HG03108 (cell line): Measurements from ENCODE around the gene SLC29A1.

Source experiments
- ATAC-seq: cut with Tn5 transposase; IDR thresholded peaks from one replicate; pipeline ENCODE4 v1.9.1; 2021; ENCODE audit warnings: moderate library complexity; ENCODE audit not compliant: unreplicated experiment

SLC29A1 gene

DNA sequence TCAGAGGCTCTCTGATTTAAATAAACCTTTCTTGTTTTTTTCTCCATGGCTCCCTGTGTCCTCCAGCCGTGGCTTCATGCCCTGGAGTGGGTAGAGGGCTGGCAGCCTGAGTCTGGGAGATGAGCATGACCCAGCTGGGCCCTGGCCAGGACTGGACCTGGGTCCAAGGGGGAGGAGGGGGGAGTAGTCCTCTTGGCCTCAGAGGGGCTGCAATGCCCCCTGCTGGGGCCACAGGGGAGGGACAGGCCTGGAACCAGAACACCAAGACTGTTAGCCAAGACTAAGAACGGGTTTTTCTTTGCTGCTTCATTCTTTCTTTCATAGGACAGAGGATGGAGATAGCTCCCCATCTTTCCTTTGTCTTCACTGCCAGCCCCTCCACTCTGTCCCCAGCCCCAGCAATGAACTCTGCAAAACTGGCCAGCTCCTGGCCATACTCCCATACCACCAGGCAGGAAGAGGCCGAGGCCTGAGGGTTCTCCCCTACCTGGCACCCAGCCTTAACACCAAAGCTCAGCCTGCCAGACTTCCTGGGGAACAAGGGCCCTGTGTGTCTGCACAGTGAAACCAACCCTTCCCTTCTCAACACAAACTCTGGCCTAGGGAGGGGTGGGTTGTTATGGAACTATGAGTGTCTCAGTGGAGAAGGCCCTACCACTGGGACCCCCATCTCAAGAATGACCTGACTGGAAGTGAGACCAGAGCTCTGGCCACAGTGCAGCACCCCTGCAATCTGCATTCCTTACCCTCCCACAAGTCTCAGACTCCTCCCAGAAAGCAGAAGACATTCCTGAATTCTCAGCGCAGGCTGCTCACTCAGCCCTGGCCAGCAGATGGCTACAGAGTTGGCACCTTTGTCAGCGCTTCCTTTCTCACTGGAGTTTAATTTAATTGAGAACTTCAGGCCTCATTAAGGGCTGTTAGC is 11.0 kb downstream of the SLC29A1 start:
- ATAC-seq = no peak

DNA sequence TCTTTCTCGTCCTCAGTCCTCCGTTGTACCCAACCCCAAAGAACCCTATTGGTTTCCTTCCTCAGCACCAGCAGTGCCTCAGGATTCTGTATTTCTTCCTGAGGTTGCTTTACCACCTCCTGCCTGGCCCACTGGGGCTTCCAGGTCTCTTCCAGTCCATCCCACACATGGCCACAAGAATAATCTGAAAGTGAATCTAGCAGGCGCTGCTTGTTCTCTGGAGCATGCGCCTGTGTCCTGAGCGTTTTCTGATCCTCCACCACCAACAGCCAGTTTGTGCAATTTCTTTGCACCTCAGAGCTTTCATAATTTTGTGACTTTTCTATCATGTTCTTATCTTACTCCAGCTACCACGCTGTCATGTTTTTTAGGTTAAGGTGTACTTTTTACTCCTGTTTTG is 11.9 kb downstream of the SLC29A1 start:
- ATAC-seq = no peak

GRCh38 chr6:44235891-44236516 is 12.6 kb downstream of the SLC29A1 start:
- no peak for ATAC-seq

DNA sequence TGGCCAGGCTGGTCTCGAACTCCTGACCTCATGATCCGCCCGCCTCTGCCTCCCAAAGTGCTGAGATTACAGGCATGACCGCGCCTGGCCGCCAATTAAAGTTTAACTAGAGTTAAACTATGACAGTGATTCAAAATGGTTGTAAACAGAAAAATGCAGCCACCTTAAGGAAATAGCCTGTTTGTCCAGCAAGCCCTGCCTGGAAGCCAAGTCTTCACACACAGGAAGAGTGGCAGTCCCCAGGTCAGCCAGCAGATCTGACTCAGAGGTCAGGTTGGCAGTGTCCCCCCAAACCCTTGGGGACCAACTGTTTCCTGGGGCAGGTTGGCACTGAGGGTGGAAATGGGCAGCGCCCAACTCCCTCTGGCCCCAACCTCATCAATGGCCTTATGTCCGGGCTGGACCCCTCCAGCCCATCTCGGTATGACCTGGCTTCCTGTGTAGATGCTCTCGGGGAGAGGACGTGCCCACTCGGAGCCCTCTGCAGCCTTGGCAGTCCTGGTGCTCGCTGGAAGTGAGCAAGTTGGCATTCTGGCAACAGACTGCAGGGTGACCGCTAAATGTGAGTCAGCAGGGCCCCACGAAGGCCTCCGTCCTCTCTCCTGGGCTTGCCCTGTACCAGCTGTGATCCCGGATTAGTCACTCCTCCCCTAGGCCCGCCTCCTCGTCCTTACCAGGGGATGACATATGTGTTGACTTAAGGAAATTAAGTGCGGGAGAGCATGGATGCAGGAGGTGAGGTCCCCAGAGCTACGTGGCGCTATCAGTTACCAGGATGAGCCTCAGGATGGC is 13.8 kb downstream of the SLC29A1 start:
- peak; percentile 58 for ATAC-seq

- ATAC-seq = peak; percentile 67
These were observed 14.5 kb downstream of the SLC29A1 start for GRCh38 chr6:44237813-44238433.

DNA sequence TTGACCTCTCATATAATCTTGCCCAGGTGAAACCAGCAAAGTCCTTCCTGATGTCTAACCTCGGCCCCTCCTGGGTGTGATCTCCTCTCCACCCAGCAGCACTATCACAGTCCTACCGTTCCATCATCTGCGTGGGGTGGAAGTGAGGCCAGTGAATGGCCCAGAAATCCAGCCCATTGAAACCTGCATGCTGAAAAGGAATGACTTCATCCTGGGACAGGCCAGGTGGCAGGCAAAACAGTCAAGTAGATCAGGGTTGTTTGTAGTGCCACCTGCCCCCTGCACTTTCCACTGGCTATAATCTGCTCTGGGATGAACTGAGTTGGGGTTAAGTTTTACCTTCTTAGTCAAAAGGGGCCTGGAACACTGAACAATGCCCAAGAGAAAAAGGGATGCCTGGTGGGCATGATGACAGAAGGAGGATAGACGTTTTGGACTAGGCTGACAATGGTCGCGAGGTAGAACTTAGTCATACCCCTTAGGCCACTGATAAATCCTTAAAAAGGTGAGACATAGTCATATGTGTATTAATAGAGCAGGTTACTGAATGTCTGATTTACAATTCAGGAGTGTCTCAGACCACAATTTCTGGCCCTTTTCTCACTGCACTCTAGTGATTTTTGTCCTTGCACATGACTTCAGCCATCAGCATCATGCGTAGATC is 15.4 kb downstream of the SLC29A1 start:
- ATAC-seq = no peak

DNA sequence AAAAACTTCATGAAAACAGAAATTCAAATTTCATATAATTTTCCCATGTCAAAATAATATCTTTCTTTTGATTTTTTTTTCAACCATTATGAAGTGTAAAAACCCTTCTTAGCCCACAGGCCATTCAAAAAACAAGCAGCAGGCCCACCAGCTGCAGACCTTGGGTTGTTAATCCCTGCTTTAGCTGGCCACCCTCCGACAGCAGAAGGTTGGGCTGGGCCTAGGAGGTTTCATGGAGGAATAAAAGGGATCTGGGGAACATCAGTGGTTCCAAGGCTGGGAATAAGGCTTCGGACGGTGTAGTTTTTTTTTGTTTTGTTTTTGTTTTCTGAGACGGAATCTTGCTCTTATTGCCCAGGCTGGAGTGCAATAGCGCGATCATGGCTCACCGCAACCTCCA is 19.9 kb downstream of the SLC29A1 start:
- no peak for ATAC-seq

DNA sequence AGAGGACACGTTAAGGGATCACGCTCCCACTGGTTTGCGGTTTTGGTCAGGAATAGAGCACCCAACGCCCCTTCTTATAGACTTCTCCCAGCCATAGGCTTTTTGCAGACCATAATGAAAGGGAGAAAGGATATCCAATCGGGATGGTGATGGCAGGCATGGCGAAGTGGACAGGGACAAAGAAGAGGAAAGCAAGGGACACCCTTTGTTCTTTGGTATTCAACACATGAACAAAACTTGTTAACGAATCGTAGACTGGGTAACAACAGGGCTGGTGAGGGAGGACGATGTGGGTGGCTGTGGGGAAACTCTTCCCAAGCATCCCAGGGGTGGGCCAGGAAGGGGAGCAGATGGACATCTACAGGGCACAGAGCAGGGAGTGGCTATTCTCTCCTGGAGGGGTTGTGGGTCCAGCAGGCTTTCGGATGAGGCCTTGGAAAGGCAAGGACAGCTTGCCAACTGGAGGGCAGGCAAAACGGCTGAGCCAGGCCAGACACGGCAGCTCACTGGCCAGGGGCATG is 22.1 kb downstream of the SLC29A1 start:
- ATAC-seq = no peak

DNA sequence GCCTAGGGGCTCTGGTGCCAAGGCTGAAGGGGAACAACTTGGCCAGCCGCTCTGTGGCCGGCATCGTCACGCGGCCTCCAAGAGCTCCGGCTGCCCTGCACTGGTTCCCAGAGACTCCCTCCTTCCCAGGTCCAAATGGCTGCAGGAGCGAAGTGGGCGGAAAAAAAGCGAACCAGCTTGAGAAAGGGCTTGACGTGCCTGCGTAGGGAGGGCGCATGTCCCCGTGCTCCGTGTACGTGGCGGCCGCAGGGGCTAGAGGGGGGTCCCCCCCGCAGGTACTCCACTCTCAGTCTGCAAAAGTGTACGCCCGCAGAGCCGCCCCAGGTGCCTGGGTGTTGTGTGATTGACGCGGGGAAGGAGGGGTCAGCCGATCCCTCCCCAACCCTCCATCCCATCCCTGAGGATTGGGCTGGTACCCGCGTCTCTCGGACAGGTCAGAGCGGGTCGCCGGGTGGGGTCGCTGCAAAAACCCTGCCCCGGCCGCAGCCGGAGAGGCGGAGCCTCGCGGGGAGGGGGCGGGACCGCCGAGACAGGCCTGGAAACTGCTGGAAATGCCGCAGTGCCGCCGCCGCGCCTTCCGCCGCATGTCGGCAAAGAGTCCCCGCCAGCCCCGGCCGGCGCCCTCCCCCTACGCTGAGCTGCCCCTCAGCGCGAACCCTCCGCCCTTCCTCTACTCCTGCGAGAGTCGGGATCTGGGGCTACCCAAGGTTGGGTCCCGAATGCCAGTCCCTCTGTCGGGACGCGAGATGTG is 22.7 kb downstream of the SLC29A1 start:
- ATAC-seq = peak; percentile 43

- ATAC-seq = peak; percentile 57
These were observed 23.4 kb downstream of the SLC29A1 start, which contains the start of gene HSP90AB1 for GRCh38 chr6:44246663-44247337. Gene HSP90AB1 (plus strand): TSS chr6:44247101. CDS start chr6:44248630, 1,529 bp downstream.

GRCh38 chr6:44247338-44248302 is 24.2 kb downstream of the SLC29A1 start:
- ATAC-seq = peak; percentile 29

DNA sequence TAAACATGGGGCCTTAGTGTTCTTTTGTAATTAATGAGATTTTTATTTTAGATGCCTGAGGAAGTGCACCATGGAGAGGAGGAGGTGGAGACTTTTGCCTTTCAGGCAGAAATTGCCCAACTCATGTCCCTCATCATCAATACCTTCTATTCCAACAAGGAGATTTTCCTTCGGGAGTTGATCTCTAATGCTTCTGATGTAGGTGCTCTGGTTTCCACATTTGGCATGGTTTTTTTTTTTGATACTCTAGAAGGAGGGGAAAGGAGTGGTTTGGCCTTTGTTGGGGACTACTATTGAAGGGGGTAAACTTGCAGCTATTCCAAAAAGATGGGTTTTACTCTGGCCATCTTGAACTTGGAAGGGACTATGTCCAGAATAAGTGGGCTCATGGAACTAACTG is 25.2 kb downstream of the SLC29A1 start:
- no peak for ATAC-seq

GRCh38 chr6:44249082-44249748 is 25.8 kb downstream of the SLC29A1 start:
- ATAC-seq = no peak

- ATAC-seq = no peak
These were observed 26.8 kb downstream of the SLC29A1 start for GRCh38 chr6:44250067-44250717.

- no peak for ATAC-seq
These were observed 27.3 kb downstream of the SLC29A1 start for GRCh38 chr6:44250718-44251123.
